Omental fat pad (tissue), 4 donors: ENCODE results near the gene OR11A1. TPM values are rescaled to one million over a fixed set of nuclear protein-coding genes. Genes with fewer than 3 reads are reported as not detected.

Experiments used
- ATAC-seq: fragments of 150-250 bp; one replicate; pipeline ENCODE4 v1.9.1; 2016; ENCODE audit warnings: mild to moderate bottlenecking, moderate library complexity; ENCODE audit not compliant: low FRiP score
- DNase-seq: peaks from one replicate; pipeline ENCODE4 v3.0.0-alpha.2; 2019; ENCODE audit warnings: low spot score
- CTCF ChIP-seq, 3 donors: fragments of 450-650 bp; IDR thresholded peaks; one replicate each; pipeline ENCODE4 v1.5.1; 2016 to 2017; ENCODE audit warnings: antibody characterized with exemption in 3 of 3, mild to moderate bottlenecking in 3 of 3, moderate library complexity in 2 of 3
- total RNA-seq, 4 donors: library from RNA; depleted of rRNA; stranded (reverse); fragments of >200 nt; gene quantifications; one replicate each; pipeline ENCODE4 v1.1.0, GENCODE V29; 2016

OR11A1 gene
- not detected for total RNA-seq

GRCh38 chr6:29456971-29457370 lies at the start of gene OR11A1, which contains the start of gene OR2H1:
OR11A1 (minus strand) TSS chr6:29457071; CDS start chr6:29427641, 29,430 bp downstream.
OR2H1 (plus strand) TSS chr6:29457155; CDS start chr6:29461770, 4,615 bp downstream.
- no peak for DNase-seq
- no peak for ATAC-seq

GRCh38 chr6:29506446-29507067 lies 49.7 kb upstream of the OR11A1 start:
- DNase-seq: no peak
- no peak for TF ChIP-seq CTCF (IDR thresholded peaks at IDR 0.05)
- no peak for ATAC-seq

More at GRCh38 chr6:29456971-29457370, at the start of gene OR11A1, which contains the start of gene OR2H1:
- TF ChIP-seq CTCF (IDR thresholded peaks at IDR 0.05): no peak

- no peak for DNase-seq
- no peak for ATAC-seq
- no peak for TF ChIP-seq CTCF (IDR thresholded peaks at IDR 0.05)
Observed at GRCh38 chr6:29505808-29506207, 48.9 kb upstream of the OR11A1 start.

- DNase-seq (no peak), ATAC-seq (no peak)
- TF ChIP-seq CTCF (IDR thresholded peaks at IDR 0.05): no peak
Observed at GRCh38 chr6:29504961-29505360, 48.1 kb upstream of the OR11A1 start.

- no peak for ATAC-seq
- no peak for TF ChIP-seq CTCF (IDR thresholded peaks at IDR 0.05)
Observed at GRCh38 chr6:29502597-29502996, 45.7 kb upstream of the OR11A1 start.

GRCh38 chr6:29502181-29502580 lies 45.3 kb upstream of the OR11A1 start:
- DNase-seq (no peak), ATAC-seq (no peak)
- TF ChIP-seq CTCF (IDR thresholded peaks at IDR 0.05): no peak

More at GRCh38 chr6:29502597-29502996, 45.7 kb upstream of the OR11A1 start:
- DNase-seq: no peak

- DNase-seq (no peak), ATAC-seq (no peak)
- no peak for TF ChIP-seq CTCF (IDR thresholded peaks at IDR 0.05)
Observed at GRCh38 chr6:29501106-29501505, 44.2 kb upstream of the OR11A1 start.
